ENCODE data around the gene MACROD2. TPM values are rescaled to one million over a fixed set of nuclear protein-coding genes. Genes with fewer than 3 reads are reported as not detected.
A peak's percentile ranks its signal among the peaks of the same experiment; 100 is the strongest.

The MACROD2 gene
- total RNA-seq, 1 donor from 2014 or later = 6.4 TPM

DNA sequence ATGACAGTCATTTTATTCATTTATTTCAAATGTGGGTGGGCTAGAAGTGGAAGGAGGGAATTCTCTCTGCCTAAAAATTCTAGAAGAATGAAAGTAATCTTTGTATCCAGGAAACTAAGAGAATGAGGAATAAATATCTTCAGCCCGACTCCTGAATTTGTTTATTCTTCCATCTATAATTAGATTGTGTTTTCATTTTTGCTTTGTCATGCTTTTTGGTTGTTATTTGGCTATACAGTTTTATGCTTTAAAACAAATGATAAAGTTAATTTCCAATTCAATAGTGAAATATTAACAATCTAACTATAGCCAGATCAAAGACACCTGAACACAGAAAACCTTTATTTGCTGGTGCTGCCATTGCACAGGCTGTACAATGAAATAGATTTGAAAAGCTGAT lies 2056.7 kb downstream of the MACROD2 start:
- Mint-ChIP-seq H3K27ac (ENCODE audit: unreplicated experiment) (no peak overlapping the region), H3K4me1 (peaks cover 44% of the 10 kb centered on the region), H3K36me3 (ENCODE audit: low read depth) (no peaks in the 10 kb centered on the region), H3K27me3 (ENCODE audit: low read depth) (no peaks in the 10 kb centered on the region), H3K9me3 (peaks cover 6% of the 10 kb centered on the region), H3K4me3 (peak overlapping the region; percentile 8)
- no peak for TF ChIP-seq CTCF (conservative IDR thresholded peaks at IDR 0.05)
- DNase-seq (ENCODE audit: low read depth, low spot score) = no peak

DNA sequence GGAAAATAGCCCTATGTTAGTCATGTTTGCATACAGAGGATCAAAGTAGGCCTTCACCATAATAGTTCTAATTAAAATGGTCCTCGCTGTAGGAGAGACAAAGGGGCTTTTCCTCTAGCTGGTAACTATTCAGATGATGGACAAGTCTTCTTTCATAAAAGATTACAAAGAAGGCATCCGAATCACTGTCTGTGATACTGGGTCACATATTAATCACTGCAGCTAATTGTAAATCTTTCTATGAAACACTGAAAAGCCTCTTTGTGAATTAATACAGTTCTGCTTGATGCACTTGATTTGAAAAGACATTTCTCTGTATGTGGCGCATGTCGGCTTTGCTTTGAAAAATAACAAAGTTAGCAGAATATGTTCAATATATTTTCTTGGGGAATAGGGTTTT lies 2057.1 kb downstream of the MACROD2 start:
- Mint-ChIP-seq H3K27me3 (ENCODE audit: low read depth) (no peaks in the 10 kb centered on the region), H3K4me3 (peak overlapping the region; percentile 11), H3K9me3 (peaks cover 6% of the 10 kb centered on the region), H3K27ac (ENCODE audit: unreplicated experiment) (peak overlapping the region; percentile 47), H3K36me3 (ENCODE audit: low read depth) (no peaks in the 10 kb centered on the region), H3K4me1 (peaks cover 44% of the 10 kb centered on the region)
- no peak for DNase-seq (ENCODE audit: low read depth, low spot score)
- no peak for TF ChIP-seq CTCF (conservative IDR thresholded peaks at IDR 0.05)

DNA sequence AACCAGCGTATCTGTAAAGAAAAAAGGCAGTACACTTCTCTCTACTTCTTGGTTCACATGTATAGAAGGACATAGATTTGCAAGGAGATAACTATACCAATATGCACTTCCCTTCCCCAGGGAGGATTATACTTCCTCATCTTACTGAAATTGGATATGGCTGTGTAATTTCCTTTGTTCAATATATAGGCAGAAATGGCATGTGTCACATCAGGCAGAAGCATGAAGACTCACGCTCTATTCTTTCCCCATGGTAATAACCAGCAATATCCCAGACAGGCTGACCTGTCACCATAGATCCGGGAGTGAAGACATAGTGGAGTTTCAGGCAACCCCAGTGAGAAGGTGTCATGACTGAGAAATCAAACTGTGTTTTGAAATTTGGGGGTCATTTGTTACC lies 2059.7 kb downstream of the MACROD2 start:
- Mint-ChIP-seq H3K4me3 (no peak overlapping the region), H3K36me3 (ENCODE audit: low read depth) (peaks cover 2% of the 10 kb centered on the region), H3K27me3 (ENCODE audit: low read depth) (no peaks in the 10 kb centered on the region), H3K27ac (ENCODE audit: unreplicated experiment) (no peak overlapping the region), H3K9me3 (peaks cover 8% of the 10 kb centered on the region), H3K4me1 (peaks cover 37% of the 10 kb centered on the region)
- DNase-seq (ENCODE audit: low read depth, low spot score) = no peak
- TF ChIP-seq CTCF (conservative IDR thresholded peaks at IDR 0.05) = no peak

DNA sequence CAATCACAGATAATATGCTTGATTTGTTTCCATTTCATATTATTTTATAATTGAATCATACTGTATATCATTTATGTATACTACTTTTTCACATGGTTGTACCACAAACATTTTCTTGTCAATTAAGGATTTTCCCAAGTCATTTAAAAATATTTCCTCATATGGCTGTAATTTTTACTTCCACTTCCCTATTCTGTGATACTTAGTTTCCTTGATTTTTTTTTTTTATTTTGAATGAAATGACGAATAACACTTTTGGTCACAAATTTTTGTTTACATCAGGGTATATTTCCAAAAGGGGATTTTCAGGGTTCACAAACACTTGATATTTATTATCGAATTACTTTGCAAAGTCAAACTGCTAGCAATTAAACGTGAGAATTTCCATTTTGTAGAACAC lies 2062.3 kb downstream of the MACROD2 start:
- Mint-ChIP-seq H3K36me3 (ENCODE audit: low read depth) (peaks cover 2% of the 10 kb centered on the region), H3K4me3 (no peak overlapping the region), H3K27ac (ENCODE audit: unreplicated experiment) (no peak overlapping the region), H3K27me3 (ENCODE audit: low read depth) (no peaks in the 10 kb centered on the region), H3K9me3 (peaks cover 8% of the 10 kb centered on the region), H3K4me1 (peaks cover 17% of the 10 kb centered on the region)
- DNase-seq (ENCODE audit: low read depth, low spot score) = no peak
- TF ChIP-seq CTCF (conservative IDR thresholded peaks at IDR 0.05) = no peak

GRCh38 chr20:16058268-16058667 lies 2063.0 kb downstream of the MACROD2 start:
- H3K9me3 Mint-ChIP-seq = peaks cover 8% of the 10 kb centered on the region
- H3K4me3 Mint-ChIP-seq = no peak overlapping the region
- H3K4me1 Mint-ChIP-seq = peaks cover 15% of the 10 kb centered on the region
- no peak for TF ChIP-seq CTCF (conservative IDR thresholded peaks at IDR 0.05)
- no peak overlapping the region for H3K27ac Mint-ChIP-seq (ENCODE audit: unreplicated experiment)
- H3K27me3 Mint-ChIP-seq (ENCODE audit: low read depth) = no peaks in the 10 kb centered on the region
- peaks cover 2% of the 10 kb centered on the region for H3K36me3 Mint-ChIP-seq (ENCODE audit: low read depth)
- no peak for DNase-seq (ENCODE audit: low read depth, low spot score)

DNA sequence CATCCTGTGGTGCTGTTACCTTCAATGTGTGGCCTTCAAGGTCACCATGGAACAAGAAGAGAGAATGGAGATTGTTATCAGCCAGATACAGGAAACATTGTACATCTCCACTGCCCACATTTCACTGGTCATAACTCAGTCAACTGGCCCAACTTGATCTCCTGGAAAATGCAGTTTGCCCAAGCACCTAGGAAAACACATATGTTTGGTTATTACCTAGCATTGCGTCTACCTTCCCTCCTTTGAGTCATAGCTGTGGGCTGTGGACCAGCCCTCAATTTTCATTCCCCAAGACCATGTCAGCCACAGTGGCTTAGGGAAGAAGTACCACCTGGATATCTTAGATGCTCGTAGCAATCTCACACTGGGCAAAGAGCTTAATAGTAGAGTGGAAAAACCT lies 2064.5 kb downstream of the MACROD2 start:
- H3K27ac Mint-ChIP-seq (ENCODE audit: unreplicated experiment) = peak overlapping the region; percentile 54
- TF ChIP-seq CTCF (conservative IDR thresholded peaks at IDR 0.05) = no peak
- no peak for DNase-seq (ENCODE audit: low read depth, low spot score)
- peaks cover 22% of the 10 kb centered on the region for H3K4me1 Mint-ChIP-seq
- peaks cover 6% of the 10 kb centered on the region for H3K9me3 Mint-ChIP-seq
- no peak overlapping the region for H3K4me3 Mint-ChIP-seq
- H3K27me3 Mint-ChIP-seq (ENCODE audit: low read depth) = no peaks in the 10 kb centered on the region
- peaks cover 2% of the 10 kb centered on the region for H3K36me3 Mint-ChIP-seq (ENCODE audit: low read depth)

Data from neural crest cell (in vitro differentiated cells).